NCI-H524 treated with DMSO at 0.1 percent for 48 hours (cell line): Measurements from ENCODE around the gene PAQR6.

Source experiments
- DNase-seq: peaks from one replicate; lab custom pipeline; 2025; lab: John Stamatoyannopoulos, UW

Gene PAQR6

DNA sequence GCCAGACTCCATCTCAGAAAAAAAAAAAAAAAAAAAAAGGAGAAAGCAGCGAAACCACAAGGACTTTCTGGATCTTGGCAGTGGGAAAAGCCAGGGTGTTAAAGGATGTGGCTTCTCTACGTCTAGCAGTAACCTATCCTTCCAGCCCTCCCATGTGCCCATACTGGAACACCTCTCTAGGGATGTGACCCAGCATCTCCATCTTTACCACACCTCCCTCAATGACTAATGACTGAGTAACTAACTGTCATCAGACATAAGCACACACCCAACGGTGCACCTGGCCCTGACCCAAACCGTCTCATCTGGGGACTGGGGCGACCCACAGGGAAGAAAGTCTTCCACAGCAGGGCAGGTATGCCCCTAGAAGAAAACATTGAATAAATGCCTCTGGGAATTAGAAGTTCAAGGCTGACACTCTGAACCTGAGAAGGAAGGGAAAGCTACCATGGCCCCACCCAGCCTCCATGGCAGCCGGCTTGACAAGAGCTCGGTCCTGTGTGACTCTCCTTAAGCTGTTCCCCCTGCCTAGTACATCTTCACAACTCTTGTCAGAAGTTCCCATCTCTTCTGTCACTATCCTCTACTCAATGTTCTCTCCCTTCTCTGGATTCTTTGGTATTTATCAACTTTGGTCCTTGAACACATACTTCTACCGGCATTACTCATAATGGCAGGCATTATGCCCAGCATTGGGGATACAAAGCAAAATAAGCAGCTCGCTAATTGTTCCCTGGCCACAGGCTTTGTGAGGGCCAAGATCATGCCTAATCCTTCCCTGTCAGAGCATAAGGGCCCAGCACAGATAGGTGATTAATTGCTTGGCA, 14.8 kb upstream of the PAQR6 start:
- no peak for DNase-seq

- DNase-seq: no peak
These were observed 13.0 kb upstream of the PAQR6 start for GRCh38 chr1:156260896-156261295.

DNA sequence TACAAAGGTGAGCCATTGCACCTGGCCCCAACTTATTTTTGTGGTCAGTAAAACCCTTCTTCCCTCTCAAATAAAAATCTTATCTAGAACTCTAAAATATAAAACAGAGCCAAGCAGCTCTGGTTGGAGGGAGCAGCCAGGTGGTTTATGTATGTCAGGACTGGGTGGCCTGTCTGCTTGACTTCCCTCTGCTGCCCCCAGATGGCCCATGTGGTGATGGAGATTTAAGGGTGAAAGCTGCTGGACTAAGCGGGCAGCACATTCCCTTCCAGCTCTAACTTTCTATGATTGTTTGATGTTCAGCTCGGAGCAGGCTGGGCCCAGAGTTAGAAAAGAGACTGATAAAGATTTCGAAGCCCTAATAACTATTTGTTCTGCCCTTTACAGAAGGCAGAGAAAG, 11.9 kb upstream of the PAQR6 start:
- no peak for DNase-seq

GRCh38 chr1:156258859-156259258, 11.0 kb upstream of the PAQR6 start:
- DNase-seq: no peak

DNA sequence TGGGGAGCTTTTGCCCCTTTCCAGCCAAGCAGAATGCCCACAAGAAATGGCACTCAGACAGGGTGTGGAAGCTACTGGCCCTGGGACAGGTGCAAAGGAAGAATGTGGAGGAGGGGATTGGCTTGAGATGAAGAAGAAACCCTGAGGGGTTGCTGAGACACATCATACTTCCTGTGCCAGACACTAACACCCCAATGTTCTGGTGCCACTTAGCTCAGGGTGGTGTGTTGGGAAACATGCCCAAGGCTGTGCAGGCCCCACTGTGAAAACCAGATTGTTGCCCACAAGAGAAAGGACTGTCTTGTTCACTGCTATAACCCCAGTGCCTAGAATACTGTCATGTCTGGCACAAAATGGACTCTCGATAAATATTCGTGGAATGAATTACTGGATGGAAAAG, 9.9 kb upstream of the PAQR6 start:
- DNase-seq: no peak

DNA sequence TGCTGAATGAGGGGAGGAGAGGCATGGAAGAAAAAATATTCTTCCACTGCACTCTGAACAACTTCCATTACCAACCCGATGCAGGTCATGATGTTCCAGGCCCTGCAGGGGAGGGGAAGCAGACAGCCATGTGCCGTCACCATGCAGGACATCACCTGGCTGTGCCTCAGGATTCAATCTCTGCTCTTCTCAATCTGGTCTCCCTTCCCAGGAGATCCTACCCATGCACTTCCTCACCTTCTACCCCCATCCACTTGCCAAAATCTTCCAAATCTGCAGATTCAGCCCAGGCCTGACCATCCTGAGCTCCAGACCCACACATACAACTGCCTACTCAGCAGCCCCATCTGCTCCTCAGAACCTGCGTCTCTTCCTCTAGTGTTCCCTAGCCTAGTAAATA, 5.8 kb upstream of the PAQR6 start:
- no peak for DNase-seq

- DNase-seq: no peak
These were observed 3.7 kb upstream of the PAQR6 start for GRCh38 chr1:156251527-156251926.

GRCh38 chr1:156249593-156249992, 1.7 kb upstream of the PAQR6 start:
- no peak for DNase-seq

GRCh38 chr1:156248323-156248683, 447 bp upstream of the PAQR6 start:
- no peak for DNase-seq

DNA sequence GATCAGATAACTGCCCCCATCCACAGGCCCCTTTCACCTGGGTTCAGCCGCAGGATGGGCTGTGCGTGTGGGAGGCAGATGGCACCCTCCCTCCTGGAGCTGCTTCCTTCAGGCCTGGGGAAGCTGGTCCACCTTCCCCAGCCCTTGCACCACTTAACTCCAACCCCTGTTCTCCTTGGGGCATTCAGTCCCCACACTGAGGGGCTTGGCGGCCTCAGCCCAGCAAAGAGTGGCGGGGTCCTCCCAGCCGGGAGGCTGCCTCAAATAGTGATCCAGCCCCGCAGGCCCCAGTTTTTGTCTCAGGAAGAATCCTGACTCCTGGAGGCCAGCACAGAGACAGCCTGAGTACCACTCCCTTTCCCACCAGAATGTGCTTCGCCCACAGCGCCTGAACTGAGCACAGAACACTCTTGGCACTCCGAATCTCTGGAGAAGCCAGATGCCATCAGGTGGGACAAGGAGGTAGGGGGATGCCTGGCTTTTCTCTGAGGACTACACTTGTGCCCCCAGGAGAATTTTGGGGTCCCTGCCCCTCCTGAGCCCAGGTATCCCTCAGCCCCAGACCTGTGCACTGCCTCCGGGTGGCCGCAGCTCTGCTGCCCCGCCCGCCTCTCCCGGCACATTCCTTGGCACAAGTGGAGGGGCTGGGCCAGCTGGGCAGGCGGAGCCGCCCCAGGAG, 936 bp downstream of the PAQR6 start:
- no peak for DNase-seq

DNA sequence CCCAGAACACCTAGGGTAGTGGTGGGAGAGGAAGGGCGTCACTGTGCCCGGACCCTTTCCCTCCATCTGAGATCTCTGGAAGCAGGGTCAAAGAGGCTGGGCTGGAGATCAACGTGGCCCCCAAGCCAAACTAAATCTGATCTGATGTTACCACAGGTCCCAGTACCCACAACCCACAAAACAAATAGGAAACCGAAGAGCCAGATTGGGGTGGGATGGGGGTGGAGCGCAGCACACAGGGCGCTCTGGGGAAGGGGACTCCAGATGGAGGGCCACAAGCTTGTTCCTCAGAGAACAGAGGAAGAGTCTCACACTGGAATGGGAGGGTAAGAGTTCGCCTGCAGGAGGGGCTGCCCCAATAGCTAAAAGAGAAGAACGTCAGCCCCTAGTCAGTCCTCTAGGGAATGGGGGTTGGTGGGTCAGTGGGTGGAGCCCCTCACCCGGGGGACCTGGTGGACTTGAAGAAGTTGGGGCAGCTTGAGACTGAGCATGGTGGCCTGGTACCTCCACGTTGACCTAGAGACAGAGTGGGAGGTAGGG, 1.5 kb downstream of the PAQR6 start:
- no peak for DNase-seq

DNA sequence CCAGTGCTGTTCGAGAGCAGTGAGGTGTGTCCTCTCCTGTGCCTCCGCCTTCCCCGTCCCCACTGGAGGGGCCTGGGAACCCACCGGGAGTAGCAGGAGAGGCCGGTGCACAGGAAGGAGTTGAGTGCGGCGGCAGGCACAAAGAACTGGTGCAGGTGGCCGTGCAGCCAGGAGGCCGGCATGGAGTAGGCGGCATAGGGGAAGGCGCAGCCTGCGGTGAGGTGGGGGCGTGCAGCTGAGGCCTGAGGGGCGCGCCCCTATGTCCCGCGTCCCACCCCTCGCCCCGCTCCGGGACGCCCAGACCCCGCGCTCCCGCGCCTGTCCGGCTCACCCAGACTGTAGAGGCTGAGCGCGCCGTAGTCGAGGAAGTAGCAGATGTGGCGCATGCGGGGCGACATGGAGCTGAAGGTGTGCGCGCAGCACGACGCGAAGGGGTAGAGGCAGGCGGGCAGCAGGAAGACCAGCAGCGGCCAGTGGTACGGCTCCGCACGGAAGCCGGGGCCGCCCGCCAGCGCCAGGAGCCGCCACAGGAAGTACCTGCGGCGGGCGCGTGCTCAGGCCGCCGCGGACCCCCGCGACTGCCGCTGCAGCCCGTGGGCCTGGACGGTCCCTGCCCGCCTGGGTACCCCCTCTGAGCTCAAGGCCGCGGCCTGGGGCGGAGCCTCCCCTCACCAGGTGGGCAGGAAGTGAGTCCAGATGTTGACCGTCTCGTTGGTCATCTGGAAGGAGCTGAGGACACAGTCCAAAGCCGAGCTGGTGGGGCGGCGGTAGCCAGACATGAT, 2.2 kb downstream of the PAQR6 start:
- no peak for DNase-seq

DNA sequence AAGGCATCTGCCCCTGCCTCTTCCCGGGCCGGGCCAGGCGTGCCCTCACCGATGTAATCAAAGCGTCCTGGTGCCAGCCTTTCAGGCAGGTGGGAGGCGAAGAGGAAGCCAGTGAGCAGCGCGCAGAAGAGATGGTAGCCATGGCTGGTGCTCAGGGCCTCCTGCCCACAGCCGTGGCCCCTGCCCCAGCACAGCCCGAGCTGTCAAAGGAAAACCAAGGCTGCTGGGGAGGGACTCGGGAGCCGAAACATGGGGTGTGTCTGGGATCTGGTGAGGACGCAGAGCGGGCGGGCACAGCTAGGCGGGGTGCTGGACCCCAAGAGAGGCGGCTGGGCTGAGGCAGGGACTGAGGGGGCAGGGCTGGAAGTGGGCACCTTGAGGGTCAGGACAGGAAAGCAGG, 3.1 kb downstream of the PAQR6 start:
- DNase-seq: no peak

DNA sequence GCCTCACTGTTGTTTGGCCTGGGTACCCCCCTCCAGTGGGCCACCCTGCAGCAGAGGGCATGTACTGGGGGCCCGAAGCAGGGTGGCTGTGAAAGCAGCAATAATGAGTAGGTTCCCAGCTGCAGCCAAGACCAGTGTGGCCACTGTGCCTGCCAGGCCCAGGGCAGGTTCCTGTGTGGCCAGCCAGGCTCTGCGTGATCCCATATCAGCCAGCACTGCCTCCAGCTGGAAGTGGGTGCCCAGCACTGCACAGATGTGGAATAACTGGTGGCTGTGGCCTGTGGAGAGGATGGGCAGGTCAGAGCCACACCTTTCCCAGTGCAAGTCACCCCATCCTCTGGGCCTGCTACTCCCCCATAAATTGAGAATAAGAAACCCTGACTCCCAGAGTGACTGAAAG, 3.7 kb downstream of the PAQR6 start:
- no peak for DNase-seq

DNA sequence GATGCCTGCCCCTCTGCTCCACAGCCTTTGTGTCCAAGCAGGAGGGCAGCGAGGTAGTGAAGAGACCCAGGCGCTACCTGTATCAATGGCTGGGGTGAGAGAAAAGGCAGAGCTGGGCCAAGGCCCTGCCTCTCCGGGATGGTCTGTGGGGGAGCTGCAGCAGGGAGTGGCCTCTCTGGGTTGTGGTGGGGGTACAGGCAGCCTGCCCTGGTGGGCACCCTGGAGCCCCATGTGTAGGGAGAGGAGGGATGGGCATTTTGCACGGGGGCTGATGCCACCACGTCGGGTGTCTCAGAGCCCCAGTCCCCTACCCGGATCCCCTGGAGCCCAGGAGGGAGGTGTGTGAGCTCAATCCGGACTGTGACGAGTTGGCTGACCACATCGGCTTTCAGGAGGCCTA, 5.1 kb downstream of the PAQR6 start:
- DNase-seq: no peak

GRCh38 chr1:156241926-156242325, 5.9 kb downstream of the PAQR6 start, which contains the start of gene BGLAP:
Gene BGLAP (plus strand): TSS chr1:156242184. CDS start chr1:156242232, 48 bp downstream.
- DNase-seq: no peak

DNA sequence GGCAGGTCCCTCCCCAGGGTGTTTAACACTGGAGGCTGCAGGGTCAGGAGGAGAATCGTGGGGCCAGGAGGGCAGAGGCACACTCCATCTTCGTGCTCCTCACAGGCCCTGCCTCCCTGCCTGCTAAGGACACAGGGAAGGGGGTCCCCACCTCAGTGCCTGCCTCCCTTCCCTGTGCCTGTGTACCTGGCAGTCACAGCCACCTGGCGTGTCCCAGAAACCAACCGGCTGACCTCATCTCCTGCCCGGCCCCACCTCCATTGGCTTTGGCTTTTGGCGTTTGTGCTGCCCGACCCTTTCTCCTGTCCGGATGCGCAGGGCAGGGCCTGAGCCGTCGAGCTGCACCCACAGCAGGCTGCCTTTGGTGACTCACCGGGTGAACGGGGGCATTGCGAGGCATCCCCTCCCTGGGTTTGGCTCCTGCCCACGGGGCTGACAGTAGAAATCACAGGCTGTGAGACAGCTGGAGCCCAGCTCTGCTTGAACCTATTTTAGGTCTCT, 6.5 kb downstream of the PAQR6 start:
- no peak for DNase-seq

- DNase-seq: no peak
These were observed 9.6 kb downstream of the PAQR6 start for GRCh38 chr1:156238248-156238647.

DNA sequence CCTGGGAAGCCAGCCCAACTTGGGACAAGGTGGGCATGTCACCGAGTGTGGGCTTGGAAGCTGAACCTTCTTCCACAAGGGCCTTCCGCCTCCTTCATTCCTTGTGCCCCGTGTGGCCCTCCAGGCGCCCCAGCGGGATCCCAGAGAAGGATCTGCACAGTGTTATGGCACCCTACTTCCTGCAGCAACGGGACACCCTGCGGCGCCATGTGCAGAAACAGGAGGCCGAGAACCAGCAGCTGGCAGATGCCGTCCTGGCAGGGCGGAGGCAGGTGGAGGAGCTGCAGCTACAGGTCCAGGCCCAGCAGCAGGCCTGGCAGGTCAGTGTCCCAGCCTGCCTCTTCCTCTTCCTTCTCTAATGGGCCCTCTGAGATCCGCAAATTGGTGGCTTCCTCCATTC, 11.7 kb downstream of the PAQR6 start:
- no peak for DNase-seq

DNA sequence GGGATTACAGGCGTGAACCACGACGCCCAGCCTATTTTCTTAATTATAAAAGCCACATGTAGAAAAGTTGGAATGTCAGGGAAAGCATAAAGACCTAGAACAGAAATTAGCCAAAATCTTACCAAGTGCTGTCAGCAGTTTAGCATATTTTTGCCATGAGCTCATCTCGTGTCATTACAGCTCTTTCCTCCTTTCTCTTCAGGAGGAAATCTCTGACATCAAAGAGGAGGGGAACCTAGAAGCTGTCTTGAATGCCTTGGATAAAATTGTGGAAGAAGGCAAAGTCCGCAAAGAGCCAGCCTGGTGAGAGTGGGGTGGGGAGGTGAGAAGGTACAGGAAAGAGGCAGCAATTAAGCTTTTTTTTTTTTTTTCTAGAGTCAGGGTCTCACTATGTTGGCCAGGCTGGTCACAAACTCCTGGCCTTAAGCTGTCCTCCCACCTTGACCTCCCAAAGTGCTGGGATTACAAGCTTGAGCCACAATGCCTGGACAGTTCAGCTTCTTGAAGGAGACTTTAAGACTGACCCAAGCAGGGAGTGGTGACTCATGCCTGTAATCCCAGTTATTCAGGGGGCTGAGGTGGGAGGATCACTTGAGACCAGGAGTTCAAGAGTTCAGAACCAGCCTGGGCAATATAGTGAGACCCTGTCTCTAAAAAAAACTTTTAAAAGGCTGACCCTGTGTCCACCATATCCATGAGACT, 14.3 kb downstream of the PAQR6 start:
- DNase-seq: no peak

- DNase-seq: no peak
These were observed 15.5 kb downstream of the PAQR6 start for GRCh38 chr1:156232201-156232894.
